ENCODE results near the gene PPIH. TPM values are rescaled to one million over a fixed set of nuclear protein-coding genes. Genes with fewer than 3 reads are reported as not detected.

PPIH gene
- total and polyA plus RNA-seq, 10 of the 15 experiments (the other 5 are each of a cell fraction or from before 2014, with no cell fraction given), result 75.1 to 172 (median 122) TPM

GRCh38 chr1:42657981-42658876, at the start of gene PPIH (continued):
- TF ChIP-seq BACH1 (IDR thresholded peaks at IDR 0.05; ENCODE audit: borderline replicate concordance) (peak; percentile 60; the same call in 1 of the 2 replicates), RCOR1 (conservative IDR thresholded peaks at IDR 0.05; ENCODE audit: low read depth, low read length) (0 out of 2 replicates have a peak, but pooled peaks have one; percentile 35), KAT2A (conservative IDR thresholded peaks at IDR 0.05; ENCODE audit: control insufficient read depth, low read depth, low read length) (no peak), ZBTB33 (IDR thresholded peaks at IDR 0.05) (no peak), NR2C1 (IDR thresholded peaks at IDR 0.05) (peak; percentile 99), GABPA (IDR thresholded peaks at IDR 0.05; ENCODE audit: low read depth) (peak; percentile 97), ZNF217 (IDR thresholded peaks at IDR 0.05) (no peak), PAX5 (IDR thresholded peaks at IDR 0.05; ENCODE audit: borderline replicate concordance, low read depth, low read length) (peak; percentile 78), ELK1 (IDR thresholded peaks at IDR 0.05; ENCODE audit: low read depth, low read length) (peak; percentile 72), ZNF274 (IDR thresholded peaks at IDR 0.05; ENCODE audit: insufficient read depth, insufficient read length) (no peak), PML (IDR thresholded peaks at IDR 0.05; ENCODE audit: low read length) (peak; percentile 83), HSF1 (IDR thresholded peaks at IDR 0.05; ENCODE audit: low read depth, low read length) (no peak), IKZF2 (IDR thresholded peaks at IDR 0.05) (peak; percentile 13 to 54; a peak in 2 of 4 replicates), BCLAF1 (IDR thresholded peaks at IDR 0.05) (no peak), MTA3 (IDR thresholded peaks at IDR 0.05; ENCODE audit: borderline replicate concordance, low read length) (no peak), NFYB (IDR thresholded peaks at IDR 0.05; ENCODE audit: insufficient read depth, low read depth, low read length) (no peak), CBX5 (IDR thresholded peaks at IDR 0.05; ENCODE audit: low read depth) (no peak), CEBPB (IDR thresholded peaks at IDR 0.05; ENCODE audit: borderline replicate concordance in 1 of 2, low read depth in 2 of 2, low read length in 2 of 2) (no peak), ESRRA (IDR thresholded peaks at IDR 0.05; ENCODE audit: low read length) (no peak)
